NCI-H1105 (cell line): Measurements from ENCODE around the gene SPAG4.

ENCODE experiments used
- DNase-seq: peaks from one replicate; lab custom pipeline; 2025; lab: John Stamatoyannopoulos, UW

The SPAG4 gene

DNA sequence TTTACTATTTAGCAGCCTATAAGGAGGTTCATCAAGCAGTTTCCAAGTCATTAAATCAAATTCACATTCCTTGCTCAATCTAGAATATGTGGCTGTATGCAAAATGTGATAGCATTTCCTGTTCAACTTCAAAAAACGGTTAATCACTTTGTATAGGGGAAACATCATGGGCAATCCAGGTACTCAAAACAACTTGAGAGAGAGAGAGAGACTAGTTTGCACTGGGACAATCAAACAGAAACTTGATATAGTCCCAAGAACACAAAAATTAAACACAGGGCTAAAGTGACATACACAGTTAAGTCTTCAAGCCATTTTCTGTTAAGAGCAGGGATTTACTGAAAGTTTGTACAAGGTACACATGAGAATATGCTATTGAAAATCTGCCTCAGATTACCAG lies 41.6 kb downstream of the SPAG4 start:
- no peak for DNase-seq

DNA sequence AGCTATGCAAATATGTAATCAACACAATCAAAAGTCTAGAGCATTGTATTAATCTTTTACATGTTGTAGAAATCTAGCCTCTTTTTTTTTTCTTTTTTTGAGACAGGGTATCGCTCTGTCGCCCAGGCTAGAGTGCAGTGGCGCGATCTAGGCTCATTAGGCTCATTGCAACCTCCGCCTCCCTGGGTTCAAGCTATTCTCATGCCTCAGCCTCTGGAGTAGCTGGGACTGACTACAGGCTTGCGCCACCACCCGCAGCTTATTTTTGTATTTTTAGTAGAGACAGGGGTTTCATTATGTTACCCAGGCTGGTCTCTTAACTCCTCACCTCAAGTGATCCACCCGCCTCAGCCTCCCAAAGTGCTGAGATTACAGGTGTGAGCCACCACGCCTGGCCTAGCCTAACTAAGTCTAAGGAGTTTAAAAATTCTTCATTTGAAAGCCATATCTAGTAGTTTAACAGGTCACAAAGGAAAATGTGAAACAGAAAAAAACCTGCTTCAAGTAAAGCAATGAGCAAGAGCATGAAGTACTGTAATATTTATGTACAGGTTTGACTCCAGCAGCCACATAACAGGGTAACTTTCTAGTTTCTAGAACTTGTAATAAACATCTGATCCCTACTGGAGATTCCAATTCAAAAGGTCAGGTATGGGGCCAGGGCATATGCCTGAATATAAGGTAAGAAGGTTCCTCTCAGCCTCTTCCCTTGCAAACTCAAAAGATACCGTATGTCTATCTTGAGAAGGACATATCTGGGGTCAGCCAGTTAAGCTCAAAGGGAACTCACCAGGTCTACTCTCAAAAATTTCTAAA lies 44.7 kb downstream of the SPAG4 start:
- DNase-seq = no peak

DNA sequence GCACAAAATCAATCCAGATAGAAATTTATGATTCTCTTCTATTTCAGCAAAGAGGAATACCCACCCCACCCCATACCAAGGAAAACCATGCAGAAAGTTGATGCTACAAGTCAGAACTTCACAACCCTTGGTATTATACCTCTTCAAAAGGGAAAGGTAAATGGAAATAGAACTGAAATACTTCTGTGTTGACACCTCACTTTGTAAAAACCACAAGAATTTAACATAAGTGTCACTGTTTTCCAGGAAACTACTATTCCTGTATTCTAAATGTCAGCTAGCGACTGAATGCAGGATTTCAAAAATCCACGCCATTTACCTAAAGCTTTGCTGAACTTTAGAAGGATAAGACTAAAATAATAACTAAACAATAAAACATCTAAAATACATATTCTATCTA lies 45.4 kb downstream of the SPAG4 start:
- DNase-seq = no peak

DNA sequence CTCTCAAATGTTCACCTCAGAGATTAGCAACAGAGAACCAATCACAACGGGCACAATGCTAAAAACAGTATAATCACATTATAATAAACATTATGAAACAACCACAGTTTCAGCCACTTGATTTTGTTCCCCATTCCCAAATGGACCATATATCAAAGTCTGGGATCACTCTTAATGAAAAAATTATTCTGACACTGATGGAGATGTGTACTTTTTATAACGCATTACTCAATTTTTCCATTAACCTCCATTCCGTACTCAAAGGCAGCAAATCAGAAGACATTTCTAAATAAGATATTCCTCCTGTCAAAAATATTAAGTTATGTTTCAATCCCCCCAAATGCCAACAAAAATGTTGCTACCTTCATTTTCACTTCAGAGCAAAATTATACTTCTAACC lies 46.3 kb downstream of the SPAG4 start:
- no peak for DNase-seq

DNA sequence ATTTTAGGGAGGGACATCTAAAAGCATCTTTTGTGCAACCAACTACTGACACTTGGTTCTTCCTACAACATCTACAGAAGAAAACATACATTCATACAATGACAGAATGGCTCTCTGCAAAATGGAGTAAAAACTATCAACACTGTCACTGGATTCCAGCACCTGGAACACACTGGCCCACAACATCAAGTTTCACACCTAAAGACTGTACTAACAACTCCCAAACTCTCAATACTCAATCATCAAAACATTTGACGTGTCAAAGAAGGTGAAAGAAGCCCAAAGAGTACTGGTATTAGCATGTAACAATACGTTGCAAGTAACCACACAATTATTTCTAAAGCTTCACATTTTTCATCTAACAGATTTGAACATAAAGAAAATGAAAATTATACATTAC lies 46.9 kb downstream of the SPAG4 start:
- no peak for DNase-seq

DNA sequence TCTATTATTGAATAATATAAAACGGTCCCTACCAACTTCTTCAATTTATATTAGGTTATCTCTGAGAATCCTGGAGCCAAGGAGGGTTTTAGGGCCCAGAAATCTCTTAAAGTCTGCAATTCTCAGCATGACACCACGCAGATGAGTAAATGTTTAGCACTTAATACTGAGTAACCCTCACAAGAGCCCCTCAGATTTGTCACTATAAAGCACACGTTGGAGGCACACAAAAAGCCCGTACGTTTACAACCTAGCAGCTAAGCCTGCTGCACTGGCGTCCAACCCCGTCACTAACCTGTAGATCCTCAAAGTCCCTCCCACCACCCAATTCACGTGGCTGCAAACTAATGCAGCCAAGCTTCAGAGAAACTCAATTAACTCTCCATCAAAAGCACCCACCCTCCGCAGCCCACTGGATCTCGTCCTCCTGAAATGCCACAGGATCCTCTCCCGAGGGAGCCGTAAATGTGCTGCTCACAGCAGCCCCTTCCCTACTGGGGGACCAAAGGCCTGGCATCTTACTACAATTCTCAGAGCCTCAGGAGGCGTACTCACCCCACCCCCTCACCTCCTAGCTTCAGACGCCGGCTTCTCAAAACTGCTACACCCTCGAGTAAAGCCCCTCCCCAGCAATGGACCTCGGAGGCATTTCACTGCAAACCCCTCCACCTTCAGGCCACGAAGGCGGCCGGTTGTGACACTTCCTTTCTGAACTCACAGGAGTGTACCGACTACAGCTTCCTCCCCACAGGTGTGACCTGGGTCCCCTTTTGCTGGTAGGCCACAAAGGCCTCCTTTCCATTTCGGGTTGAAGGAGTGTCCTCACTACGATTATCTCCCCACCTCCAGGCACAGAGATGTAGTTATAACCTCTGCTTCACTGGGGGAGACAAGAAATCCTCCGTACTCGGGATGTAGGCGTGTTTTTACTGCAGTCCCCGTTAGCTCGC lies 48.2 kb downstream of the SPAG4 start:
- peak; percentile 49 for DNase-seq

DNA sequence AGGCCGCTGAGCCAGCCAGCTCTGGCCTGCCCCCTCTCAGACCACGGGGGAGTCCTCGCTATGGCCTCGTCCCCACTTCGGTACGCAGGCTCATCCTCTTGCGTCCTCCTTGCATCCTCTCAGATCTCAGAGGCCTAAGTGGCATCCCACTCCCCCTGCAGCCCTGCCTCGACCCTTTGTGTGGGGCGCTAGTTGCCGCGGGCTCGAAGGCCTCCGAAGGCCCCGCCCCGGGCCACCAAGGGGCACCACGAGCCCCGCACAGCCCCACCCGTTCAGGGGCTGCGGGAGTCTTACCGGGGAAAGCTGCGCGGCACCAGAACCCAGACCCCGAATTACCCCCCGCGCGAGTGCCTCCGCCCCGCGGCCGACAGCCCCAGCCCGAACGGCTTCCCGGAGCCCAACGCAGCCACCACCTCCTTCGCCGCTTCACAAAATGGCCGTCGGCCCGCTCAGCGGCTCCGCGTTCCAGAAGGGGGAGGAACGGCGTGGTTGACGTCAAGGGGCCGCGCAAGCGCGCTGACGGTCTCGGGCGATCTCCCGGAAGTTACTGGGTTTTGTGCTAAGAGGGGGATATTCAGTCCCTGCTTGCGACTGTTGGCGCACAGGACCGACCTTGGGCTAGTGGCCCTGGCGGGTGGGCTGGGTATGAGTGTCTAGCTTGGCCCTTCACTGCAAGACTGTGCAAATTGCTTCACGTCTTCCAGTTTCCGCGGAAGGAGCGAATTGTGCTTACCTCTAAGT lies 49.0 kb downstream of the SPAG4 start, which contains the start of the genes CPNE1 and RBM12:
Gene CPNE1 (minus strand): TSS at position 435 of the 741 bp plus-strand sequence. CDS start 31,977 bp downstream, outside the sequence.
Gene RBM12 (minus strand): TSS at position 435 of the 741 bp plus-strand sequence. CDS start 9,578 bp downstream, outside the sequence.
- peak; percentile 91 for DNase-seq

DNA sequence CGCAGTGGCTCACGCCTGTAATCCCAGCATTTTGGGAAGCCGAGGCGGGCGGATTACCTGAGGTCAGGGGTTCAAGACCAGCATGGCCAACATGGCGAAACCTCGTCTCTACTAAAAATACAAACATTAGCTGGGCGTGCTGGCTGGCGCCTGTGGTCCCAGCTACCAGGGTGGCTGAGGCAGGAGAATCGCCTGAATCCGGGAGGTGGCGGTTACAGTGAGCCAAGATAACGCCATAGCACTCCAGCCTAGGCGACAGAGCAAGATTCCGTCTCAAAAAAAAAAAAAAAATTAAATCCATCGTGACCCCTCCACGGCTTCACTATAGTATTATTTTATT lies 50.3 kb downstream of the SPAG4 start:
- no peak for DNase-seq

DNA sequence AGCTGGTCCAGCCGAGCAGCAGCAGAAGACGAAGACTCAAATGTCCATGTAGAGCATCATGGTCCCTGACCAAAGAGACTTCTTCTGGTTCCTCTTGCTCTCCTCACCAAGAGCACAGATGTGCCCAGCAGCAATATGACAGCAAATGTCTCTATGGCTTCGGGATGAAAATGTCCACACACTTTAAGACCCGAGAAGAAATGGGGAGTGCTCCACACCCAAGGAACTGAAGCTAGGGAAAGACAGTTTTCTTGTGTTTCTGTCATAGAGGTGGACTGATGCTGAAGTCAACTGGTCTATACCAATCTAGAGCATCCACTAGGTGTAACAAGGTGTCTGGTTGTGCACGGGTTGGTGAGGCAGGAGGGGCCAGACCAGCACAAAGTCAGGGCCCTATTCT lies 53.6 kb downstream of the SPAG4 start:
- no peak for DNase-seq

DNA sequence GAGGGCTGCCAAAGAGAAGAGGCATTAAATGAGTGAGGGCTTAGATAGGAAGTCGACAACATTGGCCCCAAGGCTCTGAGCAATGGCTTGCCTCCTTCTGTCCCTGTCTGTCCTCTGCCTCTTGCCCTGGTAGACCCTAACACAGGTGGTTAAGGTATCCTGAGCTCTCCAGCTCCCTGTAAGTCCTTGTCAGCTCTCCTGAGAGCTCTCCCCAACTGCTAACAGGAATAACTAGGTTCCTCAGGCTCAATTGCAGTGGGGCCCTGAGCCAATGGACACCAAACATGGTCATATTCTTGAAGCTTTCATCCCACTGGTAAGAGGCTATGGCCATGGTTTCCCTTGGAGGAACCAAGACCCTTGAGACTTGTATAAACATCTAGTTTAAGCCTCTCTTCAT lies 54.1 kb downstream of the SPAG4 start:
- no peak for DNase-seq
